A549 (cell line): ENCODE data around the gene ANTXR1. TPM values are rescaled to one million over a fixed set of nuclear protein-coding genes. Genes with fewer than 3 reads are reported as not detected.

Experiments
- ATAC-seq, 2 experiments: fragments of 200-7000 bp in 1 of 2; fragments of >200 bp in 1 of 2; cut with Nextera tagmentation in 1 of 2; cut with Tn5 transposase in 1 of 2; 3 replicates each; pipeline versions ENCODE4 v1.8.0 to v1.9.1; 2018 to 2020; ENCODE audit warnings: mild to moderate bottlenecking in 1 of 2, moderate library complexity in 1 of 2
- CTCF ChIA-PET: fragments of 300-600 bp; sonication (Branson Sonifier 250); formaldehyde crosslinking; extraction: SDS; loops from one replicate; lab custom pipeline; 2021; ENCODE audit warnings: antibody characterized with exemption, inconsistent platforms; lab: Yijun Ruan, JAX
- POLR2A ChIA-PET: fragments of 350-600 bp; formaldehyde crosslinking; extraction: SDS; loops from one replicate; lab custom pipeline; 2021; ENCODE audit warnings: antibody characterized with exemption, inconsistent platforms; lab: Yijun Ruan, JAX
- DNase-seq, 2 experiments: peaks; one replicate each; pipeline versions ENCODE4 v3.0.0 to v3.0.0-alpha.2; 2011 to 2016; ENCODE audit warnings: low read depth in 1 of 2, low spot score in 1 of 2
- FAIRE-seq: peaks from 2 replicates; lab custom pipeline; 2011; peaks lifted over from hg19 to GRCh38; lab: Jason Lieb, UNC
- H3K27ac ChIP-seq, 2 experiments: fragments of >200 bp; sonication (Bioruptor Twin); formaldehyde crosslinking; 3 replicates each; pipeline ENCODE4 v1.5.1; 2016 to 2017
- H3K4me1 ChIP-seq: fragments of >200 bp; sonication (Bioruptor Twin); formaldehyde crosslinking; 3 replicates; pipeline ENCODE4 v1.6.1; 2016
- H3K4me2 ChIP-seq: fragments of >200 bp; sonication (Bioruptor Twin); formaldehyde crosslinking; 3 replicates; pipeline ENCODE4 v1.6.1; 2016
- H3K4me3 ChIP-seq: fragments of >200 bp; sonication (Bioruptor Twin); formaldehyde crosslinking; 3 replicates; pipeline ENCODE4 v1.5.1; 2016
- H3K9me3 ChIP-seq: fragments of >200 bp; sonication (Bioruptor Twin); formaldehyde crosslinking; 3 replicates; pipeline ENCODE4 v1.6.1; 2016
- CEBPB ChIP-seq, 2 experiments: fragments of >200 bp in 1 of 2; sonication (Bioruptor Twin) in 1 of 2; formaldehyde crosslinking in 1 of 2; IDR thresholded peaks; 2 replicates each; pipeline ENCODE4 v1.6.1; 2012 to 2016
- CHD2 ChIP-seq: fragments of 150-350 bp; IDR thresholded peaks from 2 replicates; pipeline ENCODE4 v1.6.1; 2014; ENCODE audit warnings: low read length; ENCODE audit not compliant: partially characterized antibody
- CHD4 ChIP-seq: fragments of 200-600 bp; sonication (generic); IDR thresholded peaks from 2 replicates; pipeline ENCODE4 v1.6.1; 2016; ENCODE audit warnings: antibody characterized with exemption, mild to moderate bottlenecking, borderline replicate concordance
- EHMT2 ChIP-seq: fragments of 200-600 bp; sonication (generic); IDR thresholded peaks from 2 replicates; pipeline ENCODE4 v1.6.1; 2016; ENCODE audit warnings: antibody characterized with exemption, low read depth, mild to moderate bottlenecking, moderate library complexity
- EP300 ChIP-seq, 2 experiments: fragments of >200 bp; sonication (Bioruptor Twin); formaldehyde crosslinking; IDR thresholded peaks; 2 replicates in 1 of 2; 3 replicates in 1 of 2; pipeline ENCODE4 v1.6.1; 2016 to 2017
- FOSB ChIP-seq: fragments of 250-450 bp; sonication (Bioruptor Pico); IDR thresholded peaks from 2 replicates; pipeline ENCODE4 v1.5.0; 2020; ENCODE audit warnings: mild to moderate bottlenecking, moderate library complexity
- FOSL2 ChIP-seq, 2 experiments: fragments of 450-650 bp in 1 of 2; fragments of >200 bp in 1 of 2; sonication (Bioruptor Twin) in 1 of 2; formaldehyde crosslinking; IDR thresholded peaks; 2 replicates each; pipeline versions ENCODE4 v1.5.0 to v1.6.1; 2016 to 2020; ENCODE audit warnings: mild to moderate bottlenecking in 1 of 2, moderate library complexity in 1 of 2
- HDAC2 ChIP-seq: fragments of 200-600 bp; sonication (generic); IDR thresholded peaks from 2 replicates; pipeline ENCODE4 v1.6.1; 2016
- HEYL ChIP-seq: fragments of 250-450 bp; sonication (Bioruptor Pico); IDR thresholded peaks from 2 replicates; pipeline ENCODE4 v1.8.0; 2021; ENCODE audit warnings: mild to moderate bottlenecking, moderate library complexity
- HOXB5 ChIP-seq: fragments of 250-450 bp; sonication (Bioruptor Pico); IDR thresholded peaks from 2 replicates; pipeline ENCODE4 v1.5.0; 2020; ENCODE audit warnings: mild to moderate bottlenecking, moderate library complexity
- KDM1A ChIP-seq: fragments of 200-600 bp; sonication (generic); IDR thresholded peaks from 2 replicates; pipeline ENCODE4 v1.6.1; 2016; ENCODE audit warnings: low read depth, mild to moderate bottlenecking
- MAFK ChIP-seq: fragments of 450-650 bp; IDR thresholded peaks from 2 replicates; pipeline ENCODE4 v1.6.1; 2014; ENCODE audit not compliant: partially characterized antibody
- MAZ ChIP-seq: fragments of 150-350 bp; IDR thresholded peaks from 2 replicates; pipeline ENCODE4 v1.6.1; 2014; ENCODE audit warnings: antibody characterized with exemption, low read depth, low read length, borderline replicate concordance
- NFE2L2 ChIP-seq: fragments of 150-350 bp; conservative IDR thresholded peaks from 2 replicates; pipeline ENCODE4 v1.6.1; 2014; ENCODE audit warnings: low read length
- NPAS2 ChIP-seq: fragments of 250-450 bp; sonication (Bioruptor Pico); IDR thresholded peaks from 2 replicates; pipeline ENCODE4 v1.8.0; 2022; ENCODE audit warnings: mild to moderate bottlenecking, moderate library complexity, borderline replicate concordance
- NR3C1 ChIP-seq: fragments of >200 bp; sonication (Bioruptor Twin); formaldehyde crosslinking; IDR thresholded peaks from 3 replicates; pipeline ENCODE4 v1.6.1; 2017
- SREBF2 ChIP-seq: fragments of 450-650 bp; IDR thresholded peaks from 2 replicates; pipeline ENCODE4 v1.6.1; 2014; ENCODE audit warnings: mild to moderate bottlenecking, moderate library complexity
- TFCP2L1 ChIP-seq: fragments of 250-450 bp; sonication (Bioruptor Pico); IDR thresholded peaks from 2 replicates; pipeline ENCODE4 v1.5.0; 2021; ENCODE audit warnings: mild to moderate bottlenecking
- ZSCAN20 ChIP-seq: fragments of 250-450 bp; sonication (Bioruptor Pico); IDR thresholded peaks from 2 replicates; pipeline ENCODE4 v1.8.0; 2022; ENCODE audit warnings: mild to moderate bottlenecking, moderate library complexity
- WGBS: methylation state at CpG from one replicate; pipeline ENCODE4 v1.1.6; 2017; ENCODE audit errors: missing lambda C conversion rate; 5-methylcytosine and 5-hydroxymethylcytosine counted together
- polyA plus RNA-seq, 4 experiments: library from polyadenylated mRNA; depleted of rRNA in 3 of 4; stranded (reverse); fragments of >200 nt; fragmentation: RNase III in 1 of 4; extraction: RNeasy Plus Mini Kit Qiagen cat#74134 plus additional on column Dnase treatment in 1 of 4; gene quantifications; 2 replicates in 3 of 4; 3 replicates in 1 of 4; pipeline ENCODE4 v1.2.3, GENCODE V29; 2011 to 2017
- TF ChIP-seq, protein P1 (sequence below): IDR thresholded peaks from 2 replicates; pipeline ENCODE4 v1.6.1; 2012
- TF ChIP-seq, protein P2 (sequence below): fragments of 250-450 bp; sonication (Bioruptor Pico); IDR thresholded peaks from 2 replicates; pipeline ENCODE4 v1.5.0; 2020; ENCODE audit warnings: low read depth, mild to moderate bottlenecking, moderate library complexity
- TF ChIP-seq, protein P3 (sequence below): IDR thresholded peaks from 2 replicates; pipeline ENCODE4 v1.6.1; 2012; ENCODE audit warnings: low read depth, borderline replicate concordance

ANTXR1 gene
- polyA plus RNA-seq, 2 of the 4 experiments (the other 2 are of a cell fraction) = 161 to 194 TPM

DNA sequence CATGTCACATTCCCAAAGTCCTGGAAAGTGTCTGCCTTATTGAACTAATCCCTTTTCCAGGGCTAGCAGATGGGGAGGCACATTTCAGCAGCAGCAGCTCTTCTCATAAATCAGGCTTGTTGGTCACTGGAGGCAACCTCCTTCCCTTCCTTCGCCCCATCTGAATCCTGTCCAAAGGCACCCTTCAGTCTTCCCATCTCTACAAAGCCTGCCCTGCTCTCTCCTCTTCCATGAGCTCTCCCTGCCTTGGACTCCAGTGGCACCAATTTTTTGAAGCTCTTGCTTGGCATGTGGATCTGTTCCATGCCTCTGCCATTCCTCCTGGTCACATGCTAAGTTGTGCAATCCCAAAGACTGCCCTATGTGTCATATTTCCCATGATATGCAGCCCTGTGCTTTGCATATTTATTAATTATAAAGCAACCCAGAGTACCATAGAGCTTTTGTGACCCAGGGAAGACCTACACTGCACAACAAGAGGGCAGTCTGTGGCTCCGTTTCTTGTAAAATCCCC, 70.3 kb downstream of the ANTXR1 start:
- peak overlapping the region; percentile 71 to 86 for H3K27ac ChIP-seq
- H3K4me3 ChIP-seq = peak overlapping the region; percentile 3; the same call in 1 of the 3 replicates
- ChIA-PET CTCF (interaction anchor here (1.1 to 4.3 kb wide), 6 partner anchors 12 to 225 kb away, joined by 3 to 23 read pairs (median 6); no protein-coding TSS in a partner anchor), POLR2A (interaction anchor here (1.1 to 1.8 kb wide), 5 partner anchors 10 to 223 kb away, joined by 3 to 5 read pairs (median 3); no protein-coding TSS in a partner anchor)
- H3K9me3 ChIP-seq = no peaks in the 10 kb centered on the region
- peak overlapping the region; percentile 75 for H3K4me2 ChIP-seq
- FAIRE-seq (no peak), ATAC-seq (peak; percentile 40 to 49), DNase-seq (peak; percentile 23 to 58)
- no peak for TF ChIP-seq FOSB (CRISPR knock-in tag)
- peak; percentile 93 to 94 for TF ChIP-seq CEBPB (IDR thresholded peaks at IDR 0.05)
- TF ChIP-seq HEYL (CRISPR knock-in tag) = peak; percentile 68
- TF ChIP-seq EHMT2 = 0 out of 2 replicates have a peak, but pooled peaks have one; percentile 40
- TF ChIP-seq KDM1A = no peak
- no peak for TF ChIP-seq FOSL2 (IDR thresholded peaks at IDR 0.05)
- peak; percentile 43 for TF ChIP-seq FOSL2 (CRISPR knock-in tag; IDR thresholded peaks at IDR 0.05)
- TF ChIP-seq, protein P1, sequence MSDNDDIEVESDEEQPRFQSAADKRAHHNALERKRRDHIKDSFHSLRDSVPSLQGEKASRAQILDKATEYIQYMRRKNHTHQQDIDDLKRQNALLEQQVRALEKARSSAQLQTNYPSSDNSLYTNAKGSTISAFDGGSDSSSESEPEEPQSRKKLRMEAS = peak; percentile 55; the same call in 1 of the 2 replicates
- TF ChIP-seq CHD2 = no peak
- no peak for TF ChIP-seq NPAS2 (CRISPR knock-in tag)
- no peak for TF ChIP-seq SREBF2
- TF ChIP-seq EP300 (IDR thresholded peaks at IDR 0.05) = no peak
- peak; percentile 80; the same call in 1 of the 2 replicates for TF ChIP-seq HOXB5 (CRISPR knock-in tag)
- no peak for TF ChIP-seq NR3C1
- 0 out of 2 replicates have a peak, but pooled peaks have one; percentile 44 for TF ChIP-seq ZSCAN20 (CRISPR knock-in tag)
- TF ChIP-seq MAZ = no peak
- no peak for TF ChIP-seq MAFK
- TF ChIP-seq, protein P2, sequence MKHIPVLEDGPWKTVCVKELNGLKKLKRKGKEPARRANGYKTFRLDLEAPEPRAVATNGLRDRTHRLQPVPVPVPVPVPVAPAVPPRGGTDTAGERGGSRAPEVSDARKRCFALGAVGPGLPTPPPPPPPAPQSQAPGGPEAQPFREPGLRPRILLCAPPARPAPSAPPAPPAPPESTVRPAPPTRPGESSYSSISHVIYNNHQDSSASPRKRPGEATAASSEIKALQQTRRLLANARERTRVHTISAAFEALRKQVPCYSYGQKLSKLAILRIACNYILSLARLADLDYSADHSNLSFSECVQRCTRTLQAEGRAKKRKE (CRISPR knock-in tag) = 0 out of 2 replicates have a peak, but pooled peaks have one; percentile 27
- H3K4me1 ChIP-seq = peaks cover 65% of the 10 kb centered on the region
- 60% methylated on average over 2 of the region's 2 CpGs for WGBS

DNA sequence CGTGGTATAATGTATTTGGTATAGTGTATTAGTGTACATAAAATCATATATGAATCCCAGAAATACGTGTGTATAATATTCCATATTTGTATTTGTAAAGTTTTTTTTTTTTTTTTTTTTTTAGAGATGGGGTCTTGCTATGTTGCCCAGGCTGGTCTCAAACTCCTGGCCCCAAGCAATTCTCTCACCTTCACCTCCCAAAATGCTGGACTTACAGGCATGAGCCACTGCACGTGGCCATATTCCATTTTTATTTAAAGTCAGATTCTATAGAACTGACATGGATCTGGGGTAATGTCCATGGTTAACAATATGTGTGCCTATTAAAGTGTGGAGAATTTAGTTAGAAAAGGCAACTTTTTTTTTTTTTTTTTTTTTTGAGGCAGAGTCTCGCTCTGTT, 71.5 kb downstream of the ANTXR1 start:
- TF ChIP-seq HDAC2 (no peak), TFCP2L1 (no peak)
- TF ChIP-seq, protein P3, sequence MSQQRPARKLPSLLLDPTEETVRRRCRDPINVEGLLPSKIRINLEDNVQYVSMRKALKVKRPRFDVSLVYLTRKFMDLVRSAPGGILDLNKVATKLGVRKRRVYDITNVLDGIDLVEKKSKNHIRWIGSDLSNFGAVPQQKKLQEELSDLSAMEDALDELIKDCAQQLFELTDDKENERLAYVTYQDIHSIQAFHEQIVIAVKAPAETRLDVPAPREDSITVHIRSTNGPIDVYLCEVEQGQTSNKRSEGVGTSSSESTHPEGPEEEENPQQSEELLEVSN = no peak
- CTCF ChIA-PET = interaction anchor here (1.1 to 4.3 kb wide), 3 partner anchors 11 to 141 kb away, joined by 3 to 23 read pairs (median 7); no protein-coding TSS in a partner anchor
- DNase-seq (no peak), FAIRE-seq (no peak), ATAC-seq (no peak)
- Histone ChIP-seq H3K9me3 (no peaks in the 10 kb centered on the region), H3K27ac (peak overlapping the region in 1 of 2 experiments; percentile 86; a peak in 3 of 6 replicates), H3K4me1 (peaks cover 77% of the 10 kb centered on the region), H3K4me2 (no peak overlapping the region; the same call in 2 of the 3 replicates), H3K4me3 (no peak overlapping the region)
- WGBS = 96% methylated on average over 4 of the region's 4 CpGs
- POLR2A ChIA-PET = no interaction called here

DNA sequence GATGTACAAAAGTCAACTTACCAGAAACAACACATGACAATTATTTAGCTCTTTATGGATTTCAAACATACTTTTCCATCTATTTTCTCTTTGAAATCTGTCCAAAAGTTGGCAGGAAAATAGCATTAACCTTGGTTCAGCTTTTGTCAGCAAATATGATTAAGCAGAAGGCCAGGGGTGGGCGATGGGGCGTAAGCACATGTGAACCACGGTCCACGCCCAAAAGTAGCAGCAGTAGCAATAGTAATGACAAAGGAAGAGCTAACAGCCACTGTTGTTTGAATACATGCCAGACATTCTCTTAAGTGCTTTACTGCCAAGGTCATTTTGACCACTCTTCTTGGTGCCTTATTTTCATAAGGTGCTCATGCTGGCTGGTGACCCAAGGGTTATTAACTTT, 73.5 kb downstream of the ANTXR1 start:
- WGBS = 87% methylated on average over 4 of the region's 4 CpGs
- ChIA-PET CTCF (no interaction called here), POLR2A (no interaction called here)
- Histone ChIP-seq H3K4me1 (peaks cover 76% of the 10 kb centered on the region), H3K4me3 (no peak overlapping the region), H3K4me2 (no peak overlapping the region; the same call in 2 of the 3 replicates), H3K9me3 (no peaks in the 10 kb centered on the region), H3K27ac (no peak overlapping the region)
- TF ChIP-seq EHMT2 (no peak), KDM1A (no peak), NFE2L2 (no peak), HOXB5 (CRISPR knock-in tag) (no peak), CEBPB (IDR thresholded peaks at IDR 0.05) (no peak), CHD4 (no peak), HDAC2 (no peak), MAZ (no peak)
- TF ChIP-seq, protein P3 = no peak
- ATAC-seq (no peak), DNase-seq (no peak), FAIRE-seq (no peak)
